ENCODE measurements around the gene DYNC1LI1. TPM values are rescaled to one million over a fixed set of nuclear protein-coding genes. Genes with fewer than 3 reads are reported as not detected.
A peak's percentile ranks its signal among the peaks of the same experiment; 100 is the strongest.

Gene DYNC1LI1
- total RNA-seq, 1 donor from 2014 or later = 34.3 TPM

- DNase-seq (ENCODE audit: low read depth in 2 of 2) = peak; percentile 29 to 80
Measured at GRCh38 chr3:32493437-32494414, 76.9 kb downstream of the DYNC1LI1 start.

GRCh38 chr3:32492684-32493436, 77.8 kb downstream of the DYNC1LI1 start:
- DNase-seq (ENCODE audit: low read depth in 2 of 2) = peak in 1 of 2 donors; percentile 35

DNA sequence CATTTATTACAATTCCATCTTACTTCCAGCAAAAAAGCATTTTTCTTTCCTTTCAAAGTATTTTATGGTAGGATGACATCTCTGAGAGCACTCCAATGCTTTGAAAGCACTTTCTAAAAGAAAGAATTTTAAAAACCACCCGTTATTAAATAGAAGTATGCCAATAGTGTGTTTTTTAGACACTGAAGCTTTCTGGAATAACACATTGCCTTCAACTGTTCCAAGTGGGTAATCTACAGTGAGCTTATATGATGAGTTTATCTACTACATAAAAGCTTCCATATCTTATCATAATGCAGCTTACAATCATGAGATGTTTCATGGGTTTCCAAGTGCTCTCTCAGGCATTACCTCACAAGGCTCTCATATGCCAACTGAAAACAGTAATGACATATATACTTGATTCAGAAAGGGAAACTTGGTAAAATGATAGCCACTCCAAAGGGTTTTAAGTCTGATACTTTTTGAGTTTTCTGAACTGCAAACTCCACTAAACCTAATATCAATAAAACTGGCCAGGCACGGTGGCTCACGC, 82.1 kb downstream of the DYNC1LI1 start:
- peak in 1 of 2 donors; percentile 16 for DNase-seq (ENCODE audit: low read depth in 2 of 2)

DNA sequence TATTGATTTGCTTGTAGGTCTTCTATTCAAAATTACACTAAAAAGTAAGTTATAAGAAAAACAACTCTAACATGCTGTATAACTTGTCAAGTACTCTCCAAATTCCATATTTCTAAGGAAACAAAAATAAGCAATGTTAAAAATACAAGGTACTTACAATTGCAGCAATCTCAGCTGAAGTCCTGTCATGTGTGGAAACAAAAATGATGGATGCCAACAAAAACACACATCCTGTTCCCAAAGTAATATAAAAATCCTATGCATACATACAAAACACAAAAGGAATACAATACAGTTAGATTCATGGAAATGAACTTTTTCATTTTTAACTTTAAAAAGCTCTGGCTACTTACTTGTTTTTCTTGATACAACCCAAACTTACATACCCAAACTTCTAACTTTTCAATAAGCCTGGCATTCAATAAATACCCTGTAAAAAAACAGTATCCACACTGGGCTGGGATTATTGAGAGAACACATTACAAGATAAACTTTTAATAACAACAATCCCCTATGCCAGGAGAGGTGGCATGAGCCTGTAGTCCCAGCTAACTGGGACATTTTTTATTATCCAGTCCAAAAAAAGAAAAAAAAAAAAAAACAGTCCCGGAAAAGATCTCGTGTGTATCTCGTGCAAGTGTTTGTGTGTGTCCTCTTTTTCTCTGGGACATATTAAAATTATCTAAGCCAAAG, 82.7 kb downstream of the DYNC1LI1 start:
- DNase-seq (ENCODE audit: low read depth in 2 of 2) = peak; percentile 40 to 91

- no peak for DNase-seq (ENCODE audit: low read depth in 2 of 2)
Measured at GRCh38 chr3:32484436-32484835, 86.2 kb downstream of the DYNC1LI1 start.

GRCh38 chr3:32483772-32484171, 86.9 kb downstream of the DYNC1LI1 start:
- DNase-seq (ENCODE audit: low read depth in 2 of 2) = no peak

GRCh38 chr3:32482693-32483092, 88.0 kb downstream of the DYNC1LI1 start:
- DNase-seq (ENCODE audit: low read depth in 2 of 2) = no peak

GRCh38 chr3:32481791-32482631, 88.6 kb downstream of the DYNC1LI1 start:
- DNase-seq (ENCODE audit: low read depth in 2 of 2) = no peak

GRCh38 chr3:32480604-32481003, 90.1 kb downstream of the DYNC1LI1 start:
- no peak for DNase-seq (ENCODE audit: low read depth in 2 of 2)

Other genes starting within 250 kb of the DYNC1LI1 start
- gene CMTM7, start 179.0 kb downstream of the DYNC1LI1 start, total RNA-seq = 17.4 and 24.6 TPM in 2 replicates
- 75.2 and 92.3 TPM in 2 replicates for gene CMTM6, start 68.0 kb downstream of the DYNC1LI1 start, total RNA-seq
- 18.7 and 26.2 TPM in 2 replicates for gene CNOT10, start 114.3 kb upstream of the DYNC1LI1 start, total RNA-seq
- not detected in 2 replicates for gene TRIM71, start 247.1 kb upstream of the DYNC1LI1 start, total RNA-seq

Data from lung microvascular endothelial cell (primary cell).